GM20000 (cell line): ENCODE results near the gene UBE2E1.
"Not testable (repeated sequence)": the region's sequence is repeated elsewhere in the genome, so short reads cannot be mapped to it uniquely, and the experiment has no call there.

Experiments
- DNase-seq: peaks from one replicate; pipeline ENCODE4 v3.0.0; 2012; ENCODE audit warnings: low spot score
- TF ChIP-seq, protein P1 (sequence below): IDR thresholded peaks from 2 replicates; pipeline ENCODE4 v1.5.1; 2012; ENCODE audit warnings: mild to moderate bottlenecking, control low read depth; ENCODE audit errors: extremely low read depth, missing control alignments

UBE2E1 gene

DNA sequence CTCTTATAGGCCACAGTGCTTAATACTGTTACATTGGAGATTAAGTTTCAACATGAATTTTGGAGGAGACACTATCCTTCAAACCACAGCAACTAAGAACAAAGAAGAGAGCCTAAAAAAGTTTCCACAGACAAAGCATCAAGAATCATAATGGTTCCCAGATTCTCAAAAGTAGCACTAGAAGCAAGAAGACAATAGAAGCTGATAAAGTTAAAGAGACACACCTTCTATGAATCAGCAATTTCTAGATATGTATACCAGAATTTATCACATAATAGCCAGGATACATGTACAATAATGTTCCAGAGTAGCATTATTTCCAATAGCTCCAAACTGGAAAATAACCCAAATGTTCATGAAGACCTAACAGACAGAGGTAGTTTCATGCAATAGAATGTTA is 98.8 kb downstream of the UBE2E1 start:
- no peak for DNase-seq
- TF ChIP-seq, protein P1, sequence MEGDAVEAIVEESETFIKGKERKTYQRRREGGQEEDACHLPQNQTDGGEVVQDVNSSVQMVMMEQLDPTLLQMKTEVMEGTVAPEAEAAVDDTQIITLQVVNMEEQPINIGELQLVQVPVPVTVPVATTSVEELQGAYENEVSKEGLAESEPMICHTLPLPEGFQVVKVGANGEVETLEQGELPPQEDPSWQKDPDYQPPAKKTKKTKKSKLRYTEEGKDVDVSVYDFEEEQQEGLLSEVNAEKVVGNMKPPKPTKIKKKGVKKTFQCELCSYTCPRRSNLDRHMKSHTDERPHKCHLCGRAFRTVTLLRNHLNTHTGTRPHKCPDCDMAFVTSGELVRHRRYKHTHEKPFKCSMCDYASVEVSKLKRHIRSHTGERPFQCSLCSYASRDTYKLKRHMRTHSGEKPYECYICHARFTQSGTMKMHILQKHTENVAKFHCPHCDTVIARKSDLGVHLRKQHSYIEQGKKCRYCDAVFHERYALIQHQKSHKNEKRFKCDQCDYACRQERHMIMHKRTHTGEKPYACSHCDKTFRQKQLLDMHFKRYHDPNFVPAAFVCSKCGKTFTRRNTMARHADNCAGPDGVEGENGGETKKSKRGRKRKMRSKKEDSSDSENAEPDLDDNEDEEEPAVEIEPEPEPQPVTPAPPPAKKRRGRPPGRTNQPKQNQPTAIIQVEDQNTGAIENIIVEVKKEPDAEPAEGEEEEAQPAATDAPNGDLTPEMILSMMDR: no peak

DNA sequence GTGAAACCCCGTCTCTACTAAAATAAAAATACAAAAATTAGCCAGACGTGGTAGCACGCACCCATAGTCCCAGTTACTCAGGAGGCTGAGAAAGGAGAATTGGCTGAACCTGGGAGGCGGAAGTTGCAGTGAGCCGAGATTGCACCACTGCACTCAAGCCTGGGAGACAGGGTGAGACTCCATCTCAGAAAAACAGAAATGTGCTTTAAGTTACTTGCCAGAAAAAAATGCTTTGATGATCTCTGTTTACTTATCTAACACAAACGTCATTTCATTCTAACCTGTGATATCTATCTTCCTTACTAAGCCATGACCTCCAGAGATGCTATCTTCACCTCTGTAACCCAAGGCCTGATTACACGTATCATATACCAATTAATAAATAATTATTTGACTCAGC is 103.6 kb downstream of the UBE2E1 start:
- TF ChIP-seq, protein P1: no peak
- DNase-seq: no peak

DNA sequence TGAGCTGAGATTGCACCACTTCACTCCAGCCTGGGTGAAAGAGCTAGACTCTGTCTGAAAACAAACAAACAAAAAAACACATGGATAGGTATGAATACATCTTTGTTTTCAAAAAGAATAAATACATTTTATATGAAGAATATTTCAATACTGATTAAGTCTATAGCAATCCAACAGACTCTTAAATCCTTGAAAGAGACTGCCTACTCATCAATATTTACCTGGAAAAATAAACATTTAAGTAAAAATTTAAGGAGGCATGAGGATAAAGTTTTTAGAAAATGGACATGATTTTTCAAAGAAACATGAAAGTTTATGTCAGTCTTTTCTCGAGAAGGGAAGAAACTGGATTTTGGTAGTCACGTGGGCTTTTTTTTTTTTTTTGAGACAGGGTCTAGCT is 105.6 kb downstream of the UBE2E1 start:
- TF ChIP-seq, protein P1: no peak
- no peak for DNase-seq

DNA sequence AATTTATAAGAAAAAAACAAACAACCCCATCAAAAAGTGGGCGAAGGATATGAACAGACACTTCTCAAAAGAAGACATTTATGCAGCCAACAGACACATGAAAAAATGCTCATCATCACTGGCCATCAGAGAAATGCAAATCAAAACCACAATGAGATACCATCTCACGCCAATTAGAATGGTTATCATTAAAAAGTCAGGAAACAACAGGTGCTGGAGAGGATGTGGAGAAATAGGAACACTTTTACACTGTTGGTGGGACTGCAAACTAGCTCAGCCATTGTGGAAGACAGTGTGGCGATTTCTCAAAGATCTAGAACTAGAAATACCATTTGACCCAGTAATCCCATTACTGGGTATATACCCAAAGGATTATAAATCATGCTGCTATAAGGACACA is 106.6 kb downstream of the UBE2E1 start:
- DNase-seq: not testable (repeated sequence)

DNA sequence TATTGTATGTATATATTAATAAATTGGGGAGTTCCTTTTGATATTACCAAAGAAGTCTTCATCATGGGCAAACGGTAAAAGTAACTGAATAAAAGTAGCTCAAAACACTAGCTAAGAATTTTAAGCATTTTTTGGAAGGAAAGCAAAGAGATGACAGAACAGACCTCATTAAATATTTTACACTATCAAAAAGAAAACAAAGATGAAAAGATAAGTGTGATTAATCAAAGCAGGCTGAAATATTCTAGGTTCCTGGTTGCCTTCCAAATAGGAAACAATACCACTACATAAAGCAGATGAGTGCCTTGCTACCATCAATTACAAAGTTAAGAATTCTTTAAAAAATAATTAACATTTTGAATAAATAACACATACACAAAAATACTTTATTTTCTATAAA is 107.4 kb downstream of the UBE2E1 start:
- TF ChIP-seq, protein P1: no peak
- no peak for DNase-seq

DNA sequence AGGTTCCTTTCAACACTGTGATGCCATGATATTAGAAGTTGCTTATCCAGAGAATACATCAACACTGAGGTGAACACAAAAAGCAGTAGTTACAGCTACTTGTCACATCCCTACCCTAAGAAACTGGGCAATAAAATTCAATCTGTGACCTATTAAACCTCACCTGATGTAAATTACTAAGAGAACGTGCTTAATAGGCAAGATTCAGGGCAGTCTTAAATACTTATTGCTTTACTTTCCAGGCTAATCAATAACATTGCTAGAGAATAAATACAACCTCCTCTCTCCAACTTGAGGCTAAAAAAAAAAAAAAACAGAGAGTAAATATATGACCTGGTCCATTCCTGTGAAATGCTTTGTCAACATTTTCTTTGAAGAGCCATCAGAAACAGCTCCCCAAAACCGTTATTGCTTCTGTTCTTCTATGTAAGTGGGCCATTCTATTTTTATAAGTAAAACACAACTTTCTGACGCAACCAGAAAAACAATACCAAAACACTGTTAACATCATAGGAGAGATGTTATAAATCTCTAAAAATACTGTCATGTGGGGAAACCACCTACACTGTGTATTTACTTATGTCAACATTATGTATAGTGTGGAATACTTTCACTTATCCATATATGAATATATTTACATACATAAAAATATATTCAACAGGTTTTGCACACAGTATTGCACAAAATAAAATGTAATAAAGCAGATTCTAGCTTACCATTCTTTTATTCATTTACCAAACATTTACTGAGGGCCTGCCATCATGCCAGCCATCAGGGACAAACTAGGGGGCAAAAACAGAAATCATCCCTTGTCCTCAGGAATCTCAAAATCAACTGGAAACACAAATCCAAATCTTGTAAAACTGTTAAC is 108.4 kb downstream of the UBE2E1 start:
- TF ChIP-seq, protein P1: no peak
- peak; percentile 22 for DNase-seq

DNA sequence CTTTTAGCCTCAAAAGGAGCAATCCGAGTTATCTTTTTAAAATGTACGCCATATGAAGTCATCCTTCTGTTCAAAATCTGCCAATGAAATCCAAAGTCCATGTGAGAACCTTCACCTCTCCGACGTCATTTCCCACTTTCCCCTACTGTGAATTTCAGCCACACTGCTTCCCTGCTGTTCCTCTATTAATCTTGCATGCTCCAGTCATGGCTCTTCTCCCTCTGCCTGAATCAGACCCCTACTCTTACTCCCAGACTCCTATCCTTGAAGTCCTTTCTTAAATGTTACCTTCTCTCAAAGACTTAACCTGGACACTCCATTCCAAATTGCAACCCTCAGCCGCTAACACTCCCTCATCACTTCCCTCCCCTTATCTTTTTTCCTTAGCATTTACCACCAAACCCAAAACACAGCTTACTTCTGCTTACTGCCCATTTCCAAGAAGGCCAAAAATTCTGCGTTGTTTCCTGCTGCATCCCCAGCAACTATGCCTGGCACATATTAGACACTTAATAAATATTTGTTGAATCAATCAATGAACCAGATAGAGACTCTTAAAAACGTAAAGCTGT is 109.9 kb downstream of the UBE2E1 start:
- TF ChIP-seq, protein P1: no peak
- DNase-seq: no peak
